Ishikawa (cell line): ENCODE results near the gene IFI27L2.

ENCODE experiments used
- CEBPB ChIP-seq: IDR thresholded peaks from 2 replicates; pipeline ENCODE4 v1.6.1; 2012
- CREB1 ChIP-seq: IDR thresholded peaks from 2 replicates; pipeline ENCODE4 v1.6.1; 2012; ENCODE audit warnings: low read depth
- EGR1 ChIP-seq: IDR thresholded peaks from 2 replicates; pipeline ENCODE4 v1.6.1; 2012
- EP300 ChIP-seq: IDR thresholded peaks from 2 replicates; pipeline ENCODE4 v1.6.1; 2012; ENCODE audit warnings: borderline replicate concordance
- FOXM1 ChIP-seq: IDR thresholded peaks from 2 replicates; pipeline ENCODE4 v1.6.1; 2012; ENCODE audit warnings: low read depth, borderline replicate concordance
- MAX ChIP-seq: IDR thresholded peaks from 2 replicates; pipeline ENCODE4 v1.6.1; 2012
- NFIC ChIP-seq: IDR thresholded peaks from 2 replicates; pipeline ENCODE4 v1.6.1; 2012
- RAD21 ChIP-seq: IDR thresholded peaks from 2 replicates; pipeline ENCODE4 v1.6.1; 2012; ENCODE audit warnings: low read depth
- REST ChIP-seq: IDR thresholded peaks from 2 replicates; pipeline ENCODE4 v1.6.1; 2012; ENCODE audit warnings: low read depth, mild to moderate bottlenecking
- TAF1 ChIP-seq: IDR thresholded peaks from 2 replicates; pipeline ENCODE4 v1.6.1; 2012; ENCODE audit warnings: low read depth, mild to moderate bottlenecking
- TCF12 ChIP-seq: IDR thresholded peaks from 2 replicates; pipeline ENCODE4 v1.6.1; 2012; ENCODE audit warnings: low read depth
- TEAD4 ChIP-seq: IDR thresholded peaks from 2 replicates; pipeline ENCODE4 v1.6.1; 2012
- USF1 ChIP-seq: IDR thresholded peaks from 2 replicates; pipeline ENCODE4 v1.6.1; 2012
- YY1 ChIP-seq: IDR thresholded peaks from 2 replicates; pipeline ENCODE4 v1.6.1; 2012; ENCODE audit warnings: low read depth
- ZBTB7A ChIP-seq: IDR thresholded peaks from 2 replicates; pipeline ENCODE4 v1.6.1; 2012; ENCODE audit warnings: low read depth

Gene IFI27L2

GRCh38 chr14:94138251-94138650, 8.8 kb upstream of the IFI27L2 start:
- TF ChIP-seq EGR1 (no peak), TCF12 (no peak), CREB1 (no peak), MAX (no peak), YY1 (no peak), REST (no peak), TEAD4 (no peak), RAD21 (no peak), ZBTB7A (no peak), EP300 (no peak), USF1 (no peak), TAF1 (no peak), CEBPB (no peak), NFIC (no peak), FOXM1 (no peak)

GRCh38 chr14:94136575-94137331, 7.3 kb upstream of the IFI27L2 start:
- TF ChIP-seq RAD21 (peak; percentile 92), YY1 (no peak), NFIC (peak; percentile 53), TEAD4 (peak; percentile 21; the same call in 1 of the 2 replicates), TAF1 (no peak)

GRCh38 chr14:94135476-94135875, 6.1 kb upstream of the IFI27L2 start:
- TF ChIP-seq EP300: no peak
- no peak for TF ChIP-seq CEBPB
- TF ChIP-seq REST: no peak
- TF ChIP-seq YY1: no peak

GRCh38 chr14:94132285-94132887, 3.0 kb upstream of the IFI27L2 start:
- TF ChIP-seq REST (no peak), RAD21 (peak; percentile 60)

GRCh38 chr14:94129758-94130414, 482 bp upstream of the IFI27L2 start:
- TF ChIP-seq FOXM1 (no peak), USF1 (no peak)
